Measurements from ENCODE around the gene TRAPPC2B.

TRAPPC2B gene

GRCh38 chr19:57321751-57322150 is 41.6 kb upstream of the TRAPPC2B start:
- H3K4me2 ChIP-seq (ENCODE audit: low read length) = no peak overlapping the region
- peaks cover 14% of the 10 kb centered on the region for H3K4me1 ChIP-seq (ENCODE audit: control insufficient read depth, low read length)
- no peak overlapping the region for H3K4me3 ChIP-seq (ENCODE audit: low read length)
- H3K79me2 ChIP-seq (ENCODE audit: control insufficient read depth, low read length) = no peaks in the 10 kb centered on the region
- H3K36me3 ChIP-seq (ENCODE audit: control insufficient read depth, low read length) = no peaks in the 10 kb centered on the region
- no peaks in the 10 kb centered on the region for H3K27me3 ChIP-seq (ENCODE audit: control insufficient read depth, low read length)
- H3F3A ChIP-seq (ENCODE audit: control insufficient read depth, insufficient read depth) = no peaks in the 10 kb centered on the region
- no peaks in the 10 kb centered on the region for H4K20me1 ChIP-seq (ENCODE audit: control insufficient read depth, insufficient read depth, low read depth, low read length)
- no peaks in the 10 kb centered on the region for H3K9me2 ChIP-seq (replicated peaks; ENCODE audit: control insufficient read depth, low read length)
- no peak overlapping the region for H3K27ac ChIP-seq (ENCODE audit: low read depth, low read length)
- H3K9me3 ChIP-seq (ENCODE audit: control insufficient read depth, insufficient read depth, low read length) = peaks cover 32% of the 10 kb centered on the region
- TF ChIP-seq CTCF (IDR thresholded peaks at IDR 0.05; ENCODE audit: low read depth, low read length, poor library complexity, severe bottlenecking) (no peak), EZH2phosphoT487 (IDR thresholded peaks at IDR 0.05; ENCODE audit: borderline replicate concordance, low read length) (no peak)

- H4K20me1 ChIP-seq (ENCODE audit: control insufficient read depth, insufficient read depth, low read depth, low read length) = no peaks in the 10 kb centered on the region
- H3K27ac ChIP-seq (ENCODE audit: low read depth, low read length) = no peak overlapping the region
- H3K9me3 ChIP-seq (ENCODE audit: control insufficient read depth, insufficient read depth, low read length) = peaks cover 28% of the 10 kb centered on the region
- no peak for TF ChIP-seq CTCF (IDR thresholded peaks at IDR 0.05; ENCODE audit: low read depth, low read length, poor library complexity, severe bottlenecking)
- no peak for TF ChIP-seq EZH2phosphoT487 (IDR thresholded peaks at IDR 0.05; ENCODE audit: borderline replicate concordance, low read length)
- H3K9me2 ChIP-seq (replicated peaks; ENCODE audit: control insufficient read depth, low read length) = no peaks in the 10 kb centered on the region
- no peaks in the 10 kb centered on the region for H3F3A ChIP-seq (ENCODE audit: control insufficient read depth, insufficient read depth)
- no peak overlapping the region for H3K4me2 ChIP-seq (ENCODE audit: low read length)
- no peaks in the 10 kb centered on the region for H3K27me3 ChIP-seq (ENCODE audit: control insufficient read depth, low read length)
- H3K36me3 ChIP-seq (ENCODE audit: control insufficient read depth, low read length) = peaks cover 6% of the 10 kb centered on the region; the same call in 1 of the 2 replicates
- H3K4me3 ChIP-seq (ENCODE audit: low read length) = no peak overlapping the region
- H3K79me2 ChIP-seq (ENCODE audit: control insufficient read depth, low read length) = no peaks in the 10 kb centered on the region
- H3K4me1 ChIP-seq (ENCODE audit: control insufficient read depth, low read length) = peaks cover 11% of the 10 kb centered on the region
These were observed 38.4 kb upstream of the TRAPPC2B start for GRCh38 chr19:57324992-57325391.

- Histone ChIP-seq H3F3A (ENCODE audit: control insufficient read depth, insufficient read depth) (no peaks in the 10 kb centered on the region), H3K79me2 (ENCODE audit: control insufficient read depth, low read length) (no peaks in the 10 kb centered on the region), H3K27ac (ENCODE audit: low read depth, low read length) (no peak overlapping the region), H3K4me2 (ENCODE audit: low read length) (no peak overlapping the region), H3K4me3 (ENCODE audit: low read length) (no peak overlapping the region), H3K9me3 (ENCODE audit: control insufficient read depth, insufficient read depth, low read length) (peaks cover 7% of the 10 kb centered on the region; the same call in 1 of the 2 replicates), H3K27me3 (ENCODE audit: control insufficient read depth, low read length) (no peaks in the 10 kb centered on the region), H3K36me3 (ENCODE audit: control insufficient read depth, low read length) (peaks cover 6% of the 10 kb centered on the region; the same call in 1 of the 2 replicates), H4K20me1 (ENCODE audit: control insufficient read depth, insufficient read depth, low read depth, low read length) (no peaks in the 10 kb centered on the region), H3K9me2 (replicated peaks; ENCODE audit: control insufficient read depth, low read length) (no peaks in the 10 kb centered on the region), H3K4me1 (ENCODE audit: control insufficient read depth, low read length) (no peaks in the 10 kb centered on the region)
- no peak for TF ChIP-seq CTCF (IDR thresholded peaks at IDR 0.05; ENCODE audit: low read depth, low read length, poor library complexity, severe bottlenecking)
- no peak for TF ChIP-seq EZH2phosphoT487 (IDR thresholded peaks at IDR 0.05; ENCODE audit: borderline replicate concordance, low read length)
These were observed 35.4 kb upstream of the TRAPPC2B start for GRCh38 chr19:57327993-57328392.

Data from DOHH2 (cell line).